Activated T-cell treated with anti-CD3 and anti-CD28 coated beads for 4 hours (primary cell): ENCODE results near the gene NDEL1.

ENCODE experiments used
- DNase-seq: peaks from one replicate; pipeline ENCODE4 v3.0.0-alpha.2; 2020

Gene NDEL1

GRCh38 chr17:8417806-8418205 is 17.9 kb upstream of the NDEL1 start:
- DNase-seq, result no peak

DNA sequence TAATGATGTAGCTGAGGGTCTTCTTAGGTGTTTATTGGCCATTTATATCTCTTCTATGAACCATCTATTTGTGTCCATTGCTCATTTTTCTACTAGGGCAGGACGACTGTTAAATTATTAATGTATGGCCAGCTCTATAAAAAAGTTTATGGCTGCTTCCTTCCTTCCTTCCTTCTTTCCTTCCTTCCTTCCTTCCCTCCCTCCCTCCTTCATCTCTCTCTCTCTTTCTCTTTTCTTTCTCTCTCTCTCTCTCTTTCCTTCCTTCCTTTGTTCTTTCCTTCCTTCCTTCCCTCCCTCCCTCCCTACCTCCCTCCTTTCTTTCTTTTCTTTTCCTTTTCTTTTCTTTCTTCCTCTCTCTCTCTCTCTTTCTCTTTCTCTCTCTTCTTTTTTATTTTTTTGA is 17.2 kb upstream of the NDEL1 start:
- no peak for DNase-seq

DNA sequence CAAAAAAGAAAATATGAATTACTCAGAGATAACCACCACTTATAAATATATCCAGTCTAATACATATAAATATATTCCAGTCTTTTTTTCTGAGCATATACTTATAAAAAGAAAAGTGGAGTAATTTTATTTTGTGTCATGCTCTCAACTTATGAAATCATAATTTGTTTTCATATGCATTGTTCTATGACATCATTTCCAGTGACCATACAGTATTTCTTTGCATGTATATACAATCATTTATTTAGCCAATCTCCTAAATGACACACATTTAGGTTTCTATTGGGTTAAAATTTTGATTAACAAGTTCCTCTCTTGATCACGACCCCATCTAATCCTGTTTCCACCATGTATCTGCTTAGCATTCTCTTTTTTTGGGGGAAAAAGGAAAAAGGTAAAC is 16.4 kb upstream of the NDEL1 start:
- DNase-seq, result no peak

DNA sequence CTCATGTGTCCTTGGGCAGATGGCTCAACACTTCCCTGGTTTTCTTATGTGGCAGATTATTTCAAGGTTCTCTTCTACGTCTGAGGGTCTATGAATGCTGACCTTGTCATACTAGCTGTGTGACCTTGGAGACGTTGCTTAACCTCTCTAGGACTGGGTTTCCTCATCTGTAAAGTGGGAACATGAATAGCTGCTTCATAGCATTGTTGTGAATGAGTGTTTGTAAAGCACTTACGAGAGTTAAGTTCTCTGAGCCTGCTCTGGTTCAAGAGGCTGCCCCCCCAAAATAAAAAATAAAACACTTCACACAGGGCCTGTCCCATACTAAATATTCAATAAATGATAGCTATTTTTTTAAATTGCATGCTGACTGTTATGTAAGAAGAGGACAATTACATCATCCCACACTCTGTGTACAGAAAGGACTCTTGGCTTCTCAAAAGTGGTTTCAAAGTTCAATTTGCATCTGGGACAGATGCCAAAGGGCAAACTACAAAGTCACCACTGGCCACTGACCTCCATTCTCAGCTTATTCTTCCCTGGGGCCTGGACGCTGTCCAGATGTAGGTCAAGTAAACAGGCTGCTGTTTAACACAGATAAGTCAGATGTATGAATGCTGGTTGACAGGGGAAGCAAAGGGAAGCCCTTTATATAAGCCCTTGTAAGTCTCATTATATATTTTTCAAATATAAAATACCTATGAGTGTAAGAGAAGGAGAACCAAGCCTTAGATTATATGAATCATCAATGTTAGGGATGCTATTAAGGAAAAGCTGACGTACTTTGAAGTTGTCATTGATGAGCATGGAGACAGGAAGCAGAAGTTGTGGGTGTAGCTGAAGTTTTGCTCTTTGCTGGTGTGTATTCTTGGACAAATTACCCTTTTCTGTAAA is 15.4 kb upstream of the NDEL1 start:
- no peak for DNase-seq

DNA sequence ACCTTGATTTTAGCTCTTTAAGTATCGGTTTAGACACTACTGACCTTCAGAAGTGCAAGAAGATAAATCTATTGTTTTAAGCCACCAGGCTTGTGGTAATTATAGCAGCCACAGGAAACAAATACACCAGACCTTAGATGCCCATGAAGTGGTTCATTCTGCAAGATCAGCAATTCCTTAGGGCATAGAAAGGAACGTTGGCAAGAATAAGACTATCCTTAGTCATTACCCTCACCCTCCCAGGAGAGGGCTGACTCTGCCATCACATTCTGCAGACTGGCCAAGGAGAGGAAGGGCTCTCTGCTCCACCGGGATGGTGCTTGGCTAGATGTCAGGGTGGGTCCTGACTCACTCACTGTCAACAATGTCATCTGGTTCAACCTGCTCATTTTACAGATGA is 14.1 kb upstream of the NDEL1 start:
- DNase-seq, result no peak

DNA sequence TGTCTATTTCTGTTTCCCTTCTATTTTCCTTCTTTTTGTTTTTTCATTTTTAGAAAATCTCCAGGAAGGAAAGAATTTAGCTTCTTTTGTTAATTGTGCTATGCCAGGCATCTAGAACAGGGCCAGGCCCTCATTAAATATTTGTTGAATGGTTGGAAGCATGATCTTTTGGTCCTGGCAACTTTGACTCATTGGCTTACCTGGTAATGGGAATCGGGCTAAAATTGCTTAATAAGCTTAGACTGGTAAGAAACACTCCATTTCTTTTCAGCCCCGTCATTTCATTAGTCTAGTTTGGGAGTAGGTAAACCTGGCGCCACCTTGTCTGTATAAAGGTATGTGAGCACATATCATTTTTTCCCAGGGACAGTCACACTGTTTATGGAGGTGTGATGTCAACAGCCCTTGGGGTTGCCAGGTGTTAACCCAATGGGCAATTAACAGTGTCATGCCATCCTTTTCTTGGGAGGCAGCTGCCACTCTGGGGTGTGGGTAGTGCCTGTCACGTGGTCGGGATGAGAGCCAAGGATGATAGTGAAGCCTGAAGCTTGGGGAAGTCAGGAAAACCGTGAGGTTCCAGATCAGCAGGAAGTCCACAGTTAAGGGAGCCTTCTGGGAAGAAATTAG is 9.5 kb upstream of the NDEL1 start:
- DNase-seq, result no peak

- no peak for DNase-seq
These were observed 8.9 kb upstream of the NDEL1 start for GRCh38 chr17:8426802-8427201.

DNA sequence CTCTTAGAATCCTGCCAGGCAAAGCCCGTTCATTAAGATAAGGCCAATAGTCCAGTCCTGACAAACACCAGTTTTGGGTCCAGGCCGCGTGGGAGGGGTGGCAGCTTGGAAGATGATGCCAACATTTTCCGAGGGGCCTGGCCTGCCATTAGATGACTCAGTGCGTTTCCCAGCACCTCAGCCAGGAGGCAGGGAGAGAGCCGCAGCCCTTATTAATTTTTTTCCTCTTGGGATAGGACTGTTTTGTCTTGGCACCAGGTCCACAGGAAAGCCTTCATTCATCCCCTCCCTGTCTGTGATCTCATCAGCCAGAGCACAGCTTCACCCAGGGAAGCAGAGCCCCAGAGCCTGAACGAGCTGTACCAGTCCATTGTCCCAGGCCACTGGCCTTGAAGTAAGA is 4.7 kb upstream of the NDEL1 start:
- no peak for DNase-seq

GRCh38 chr17:8436169-8436843 is 622 bp downstream of the NDEL1 start:
- peak; percentile 32 for DNase-seq

DNA sequence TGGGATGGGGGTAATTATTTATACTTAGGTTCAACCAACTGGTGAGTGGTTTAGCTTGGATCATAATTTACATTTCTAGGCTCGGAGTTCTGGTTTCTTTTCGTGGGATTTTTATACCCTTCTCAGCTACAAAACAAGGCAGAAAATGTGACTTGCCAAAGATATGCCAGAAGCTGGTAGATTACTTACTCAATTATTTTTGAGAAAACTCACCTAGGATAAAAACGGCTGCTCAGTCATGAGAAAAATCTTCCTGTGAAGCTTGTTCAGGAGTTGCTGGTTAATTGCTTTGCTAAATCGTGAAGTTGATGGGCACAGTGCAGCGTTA is 1.1 kb downstream of the NDEL1 start:
- DNase-seq, result no peak

GRCh38 chr17:8438441-8438840 is 2.8 kb downstream of the NDEL1 start:
- no peak for DNase-seq

DNA sequence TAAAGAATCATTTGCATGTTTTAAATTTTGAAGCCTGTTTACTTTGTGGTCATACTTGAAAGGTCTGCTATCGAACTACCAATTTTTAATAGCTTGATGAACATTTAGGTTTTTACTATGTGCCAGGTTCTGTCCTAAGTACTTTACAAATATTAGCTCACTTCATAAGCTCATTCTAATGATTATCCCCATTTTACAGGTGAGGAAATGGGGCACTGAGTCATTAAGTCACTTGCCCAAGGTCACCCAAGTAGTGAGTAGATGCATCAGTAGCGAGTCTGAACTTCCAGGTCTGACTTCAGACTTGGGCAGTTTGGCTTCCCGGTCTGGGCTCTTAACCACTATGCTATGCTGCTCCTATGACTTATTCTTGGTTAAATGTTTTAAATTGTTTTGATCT is 4.0 kb downstream of the NDEL1 start:
- no peak for DNase-seq

GRCh38 chr17:8441690-8442089 is 6.0 kb downstream of the NDEL1 start:
- DNase-seq, result no peak

DNA sequence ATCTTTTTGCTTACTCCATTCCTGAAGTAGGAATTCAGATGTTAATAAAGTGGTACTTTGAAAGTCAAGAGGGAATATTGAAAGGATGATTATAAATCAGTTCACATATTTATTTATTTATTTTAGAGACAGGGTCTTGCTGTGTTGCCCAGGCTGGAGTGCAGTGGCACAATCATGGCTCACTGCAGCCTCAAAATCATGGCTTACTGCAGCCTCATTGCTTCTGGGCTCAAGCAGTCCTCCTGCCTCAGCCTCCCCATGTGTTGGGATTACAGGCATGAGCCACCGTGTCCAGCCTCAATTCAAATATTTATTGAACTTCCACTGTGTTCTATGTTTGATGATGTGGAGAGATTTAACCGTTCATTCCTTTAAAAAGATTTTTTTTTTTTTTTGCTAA is 6.6 kb downstream of the NDEL1 start:
- DNase-seq, result no peak

GRCh38 chr17:8443756-8444155 is 8.1 kb downstream of the NDEL1 start:
- DNase-seq, result no peak

DNA sequence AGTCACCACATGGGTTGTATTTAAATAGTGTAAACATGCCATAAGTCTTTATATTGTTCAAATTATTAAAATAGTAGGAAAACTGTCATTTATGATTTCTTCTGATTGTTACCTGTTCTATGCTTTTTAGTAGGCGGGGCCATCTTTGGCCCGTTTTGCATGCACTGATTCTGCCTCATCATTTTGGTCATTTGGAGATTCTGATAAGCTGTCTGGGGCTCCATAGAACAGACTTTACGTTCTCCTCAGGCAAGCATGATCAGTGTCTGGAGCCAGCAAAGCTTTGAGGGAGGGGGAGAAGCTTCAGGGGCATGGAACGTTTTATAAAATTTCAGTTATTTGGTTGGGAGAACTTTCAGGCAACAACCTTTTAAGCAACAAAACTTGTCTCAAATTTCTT is 8.8 kb downstream of the NDEL1 start:
- DNase-seq, result no peak

- no peak for DNase-seq
These were observed 9.9 kb downstream of the NDEL1 start for GRCh38 chr17:8445536-8445935.

DNA sequence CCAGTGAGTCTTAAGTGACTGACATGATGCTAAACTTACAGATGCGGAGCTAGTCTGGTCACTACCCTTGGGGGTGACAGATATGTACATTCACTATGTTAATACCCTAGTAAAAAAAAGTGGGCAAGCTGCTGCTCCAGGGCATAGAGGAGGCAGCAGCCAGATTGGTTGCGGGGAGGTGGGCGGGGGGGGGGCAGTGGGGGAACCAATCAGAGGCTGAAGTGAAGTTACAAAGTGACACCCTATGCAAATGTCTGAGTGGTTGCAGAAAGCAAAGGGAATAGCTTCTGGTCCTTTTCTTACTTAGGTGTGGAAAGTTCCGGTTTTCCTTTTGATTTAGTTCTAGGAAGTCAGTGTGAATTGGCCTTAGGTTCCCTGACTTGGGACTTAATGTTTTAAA is 12.1 kb downstream of the NDEL1 start:
- DNase-seq, result no peak

DNA sequence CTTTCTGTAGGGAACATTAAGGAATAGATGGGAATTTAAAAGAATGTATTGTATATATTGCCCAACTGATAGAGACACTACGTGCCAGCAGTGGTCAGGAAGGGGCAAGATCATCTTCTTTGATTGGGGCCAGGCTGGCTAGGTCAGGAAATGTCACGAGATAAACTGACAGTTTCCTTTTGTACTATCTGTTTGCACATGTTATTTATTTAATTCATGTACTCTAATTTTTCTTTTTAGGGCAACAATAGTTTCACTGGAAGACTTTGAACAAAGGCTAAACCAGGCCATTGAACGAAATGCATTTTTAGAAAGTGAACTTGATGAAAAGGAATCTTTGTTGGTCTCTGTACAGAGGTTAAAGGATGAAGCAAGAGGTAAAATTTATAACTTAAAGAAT is 12.6 kb downstream of the NDEL1 start:
- DNase-seq, result no peak

DNA sequence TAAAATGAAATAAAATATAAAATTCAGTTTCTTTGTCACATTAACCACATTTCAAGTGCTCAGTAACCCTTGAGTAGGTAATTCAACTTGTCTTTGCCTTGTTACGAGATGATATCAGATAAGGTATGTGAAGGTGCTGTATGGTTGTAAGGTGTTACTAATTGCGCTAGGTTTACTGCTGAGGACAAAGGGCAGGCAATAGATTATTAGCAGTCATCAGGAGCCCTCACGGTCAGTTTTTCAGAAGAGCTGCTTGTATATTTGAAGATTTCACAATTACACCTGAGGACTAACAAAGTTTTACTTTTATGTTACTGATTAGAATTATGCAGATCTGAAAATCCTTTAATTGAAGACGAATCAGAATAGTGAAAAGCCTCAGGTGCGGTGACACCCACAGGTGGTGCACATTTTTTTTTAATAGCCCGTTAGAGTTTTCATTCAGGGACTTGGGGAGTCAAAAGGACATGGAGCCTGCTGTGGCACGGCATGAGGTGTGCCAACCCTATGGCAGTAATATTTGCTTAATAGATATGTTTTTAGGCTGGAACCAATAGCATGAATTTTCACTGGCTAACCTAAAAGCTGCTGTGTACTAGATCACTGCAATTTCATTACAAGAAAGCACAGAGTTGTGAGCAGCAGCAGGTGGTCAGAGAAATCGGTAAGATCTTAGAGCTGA is 16.4 kb downstream of the NDEL1 start:
- DNase-seq, result no peak

- no peak for DNase-seq
These were observed 17.6 kb downstream of the NDEL1 start for GRCh38 chr17:8453326-8453725.

- no peak for DNase-seq
These were observed 20.1 kb downstream of the NDEL1 start for GRCh38 chr17:8455665-8456209.

GRCh38 chr17:8458128-8458527 is 22.4 kb downstream of the NDEL1 start:
- no peak for DNase-seq
